ENCODE data around the gene OR2L8. TPM values are rescaled to one million over a fixed set of nuclear protein-coding genes. Genes with fewer than 3 reads are reported as not detected.

The OR2L8 gene
- total RNA-seq, 1 experiment from 2014 or later: not detected

DNA sequence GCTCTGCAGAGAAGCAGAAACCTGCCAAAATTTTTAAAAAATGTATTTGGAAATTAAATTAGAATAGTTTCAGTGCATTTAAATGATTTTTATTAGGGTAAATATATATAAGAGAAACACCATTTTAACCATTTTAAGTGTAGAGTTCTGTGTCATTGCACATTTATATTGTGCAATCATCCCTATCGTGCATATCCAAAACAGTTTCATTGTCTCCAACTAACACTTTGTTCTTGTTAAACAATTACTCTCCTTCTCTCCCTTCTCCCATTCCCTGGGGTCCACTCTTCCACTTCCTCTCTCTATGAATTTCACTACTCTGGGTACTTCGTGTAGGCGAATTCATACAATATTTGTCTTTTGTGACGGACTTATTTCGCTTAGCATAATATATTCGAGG, 6.0 kb upstream of the OR2L8 start:
- ATAC-seq (no peak), DNase-seq (ENCODE audit: low read depth, low spot score) (no peak)
- no peak overlapping the region for H3K4me3 ChIP-seq (ENCODE audit: low read depth in 2 of 2, low read length in 2 of 2)
- H3K27ac ChIP-seq (ENCODE audit: low read length): no peak overlapping the region
- POLR2A ChIA-PET: no interaction called here
- in situ Hi-C loops (cut with HindIII; ENCODE audit: low pct_unique_long_range_greater_than_20kb, low sequenced_read_pairs): no loop called here
- BruUV-seq (replicated peaks): no TSS peak
- no peaks in the 10 kb centered on the region for H3K36me3 ChIP-seq (ENCODE audit: control insufficient read depth, insufficient read depth, low read length)
- no peaks in the 10 kb centered on the region for H3K27me3 ChIP-seq (ENCODE audit: control insufficient read depth, insufficient read depth, low read length)
- no peaks in the 10 kb centered on the region for H3K9me3 ChIP-seq (ENCODE audit: control insufficient read depth, insufficient read depth, low read depth, low read length)
- no peaks in the 10 kb centered on the region for H3K4me1 ChIP-seq (ENCODE audit: control insufficient read depth, insufficient read depth, low read length)
- intact Hi-C loops (cut with micrococcal nuclease; ENCODE audit: unreplicated experiment): no loop called here
- TF ChIP-seq, protein P1, sequence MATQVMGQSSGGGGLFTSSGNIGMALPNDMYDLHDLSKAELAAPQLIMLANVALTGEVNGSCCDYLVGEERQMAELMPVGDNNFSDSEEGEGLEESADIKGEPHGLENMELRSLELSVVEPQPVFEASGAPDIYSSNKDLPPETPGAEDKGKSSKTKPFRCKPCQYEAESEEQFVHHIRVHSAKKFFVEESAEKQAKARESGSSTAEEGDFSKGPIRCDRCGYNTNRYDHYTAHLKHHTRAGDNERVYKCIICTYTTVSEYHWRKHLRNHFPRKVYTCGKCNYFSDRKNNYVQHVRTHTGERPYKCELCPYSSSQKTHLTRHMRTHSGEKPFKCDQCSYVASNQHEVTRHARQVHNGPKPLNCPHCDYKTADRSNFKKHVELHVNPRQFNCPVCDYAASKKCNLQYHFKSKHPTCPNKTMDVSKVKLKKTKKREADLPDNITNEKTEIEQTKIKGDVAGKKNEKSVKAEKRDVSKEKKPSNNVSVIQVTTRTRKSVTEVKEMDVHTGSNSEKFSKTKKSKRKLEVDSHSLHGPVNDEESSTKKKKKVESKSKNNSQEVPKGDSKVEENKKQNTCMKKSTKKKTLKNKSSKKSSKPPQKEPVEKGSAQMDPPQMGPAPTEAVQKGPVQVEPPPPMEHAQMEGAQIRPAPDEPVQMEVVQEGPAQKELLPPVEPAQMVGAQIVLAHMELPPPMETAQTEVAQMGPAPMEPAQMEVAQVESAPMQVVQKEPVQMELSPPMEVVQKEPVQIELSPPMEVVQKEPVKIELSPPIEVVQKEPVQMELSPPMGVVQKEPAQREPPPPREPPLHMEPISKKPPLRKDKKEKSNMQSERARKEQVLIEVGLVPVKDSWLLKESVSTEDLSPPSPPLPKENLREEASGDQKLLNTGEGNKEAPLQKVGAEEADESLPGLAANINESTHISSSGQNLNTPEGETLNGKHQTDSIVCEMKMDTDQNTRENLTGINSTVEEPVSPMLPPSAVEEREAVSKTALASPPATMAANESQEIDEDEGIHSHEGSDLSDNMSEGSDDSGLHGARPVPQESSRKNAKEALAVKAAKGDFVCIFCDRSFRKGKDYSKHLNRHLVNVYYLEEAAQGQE (IDR thresholded peaks at IDR 0.05; ENCODE audit: insufficient read depth in 1 of 2, low read depth in 2 of 2, low read length in 1 of 2): no peak
- TF ChIP-seq POLR2AphosphoS5 (IDR thresholded peaks at IDR 0.05; ENCODE audit: low read depth, low read length): no peak
- TF ChIP-seq TCF7L2 (IDR thresholded peaks at IDR 0.05; ENCODE audit: low read depth, low read length): no peak
- TF ChIP-seq, protein P2, sequence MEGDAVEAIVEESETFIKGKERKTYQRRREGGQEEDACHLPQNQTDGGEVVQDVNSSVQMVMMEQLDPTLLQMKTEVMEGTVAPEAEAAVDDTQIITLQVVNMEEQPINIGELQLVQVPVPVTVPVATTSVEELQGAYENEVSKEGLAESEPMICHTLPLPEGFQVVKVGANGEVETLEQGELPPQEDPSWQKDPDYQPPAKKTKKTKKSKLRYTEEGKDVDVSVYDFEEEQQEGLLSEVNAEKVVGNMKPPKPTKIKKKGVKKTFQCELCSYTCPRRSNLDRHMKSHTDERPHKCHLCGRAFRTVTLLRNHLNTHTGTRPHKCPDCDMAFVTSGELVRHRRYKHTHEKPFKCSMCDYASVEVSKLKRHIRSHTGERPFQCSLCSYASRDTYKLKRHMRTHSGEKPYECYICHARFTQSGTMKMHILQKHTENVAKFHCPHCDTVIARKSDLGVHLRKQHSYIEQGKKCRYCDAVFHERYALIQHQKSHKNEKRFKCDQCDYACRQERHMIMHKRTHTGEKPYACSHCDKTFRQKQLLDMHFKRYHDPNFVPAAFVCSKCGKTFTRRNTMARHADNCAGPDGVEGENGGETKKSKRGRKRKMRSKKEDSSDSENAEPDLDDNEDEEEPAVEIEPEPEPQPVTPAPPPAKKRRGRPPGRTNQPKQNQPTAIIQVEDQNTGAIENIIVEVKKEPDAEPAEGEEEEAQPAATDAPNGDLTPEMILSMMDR (IDR thresholded peaks at IDR 0.05): no peak
- no peak for TF ChIP-seq SIN3A (IDR thresholded peaks at IDR 0.05; ENCODE audit: borderline replicate concordance, insufficient read depth, low read depth, low read length)
- CTCF ChIA-PET: no interaction called here

DNA sequence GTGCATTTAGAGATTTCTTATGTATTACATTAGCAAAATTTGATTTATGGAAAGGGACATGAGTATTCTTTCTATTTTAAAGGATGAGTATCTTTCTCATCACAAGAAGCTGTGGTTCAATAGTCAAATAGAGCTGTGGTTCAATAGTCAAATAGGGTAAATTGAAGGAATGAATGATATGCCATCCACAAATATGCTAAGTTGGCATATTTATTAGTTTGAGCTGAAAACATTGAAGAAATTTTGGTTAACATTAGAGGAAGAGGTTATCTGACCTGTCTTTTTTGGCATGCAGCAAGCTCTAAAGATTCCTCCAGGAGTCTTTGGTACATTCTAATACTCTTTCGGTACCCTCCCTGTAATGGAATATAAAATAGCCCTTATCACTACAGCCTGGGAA, 4.8 kb downstream of the OR2L8 start:
- TF ChIP-seq TCF7L2 (IDR thresholded peaks at IDR 0.05; ENCODE audit: low read depth, low read length) (no peak), SIN3A (IDR thresholded peaks at IDR 0.05; ENCODE audit: borderline replicate concordance, insufficient read depth, low read depth, low read length) (no peak), POLR2AphosphoS5 (IDR thresholded peaks at IDR 0.05; ENCODE audit: low read depth, low read length) (no peak)
- TF ChIP-seq, protein P2 (IDR thresholded peaks at IDR 0.05): no peak
- TF ChIP-seq, protein P1 (IDR thresholded peaks at IDR 0.05; ENCODE audit: insufficient read depth in 1 of 2, low read depth in 2 of 2, low read length in 1 of 2): no peak
- Histone ChIP-seq H3K4me1 (ENCODE audit: control insufficient read depth, insufficient read depth, low read length) (no peaks in the 10 kb centered on the region), H3K9me3 (ENCODE audit: control insufficient read depth, insufficient read depth, low read depth, low read length) (no peaks in the 10 kb centered on the region), H3K4me3 (ENCODE audit: low read depth in 2 of 2, low read length in 2 of 2) (no peak overlapping the region), H3K27ac (ENCODE audit: low read length) (no peak overlapping the region), H3K27me3 (ENCODE audit: control insufficient read depth, insufficient read depth, low read length) (no peaks in the 10 kb centered on the region), H3K36me3 (ENCODE audit: control insufficient read depth, insufficient read depth, low read length) (no peaks in the 10 kb centered on the region)
- in situ Hi-C loops (cut with HindIII; ENCODE audit: low pct_unique_long_range_greater_than_20kb, low sequenced_read_pairs) (no loop called here), intact Hi-C loops (cut with micrococcal nuclease; ENCODE audit: unreplicated experiment) (no loop called here)
- ATAC-seq (no peak), DNase-seq (ENCODE audit: low read depth, low spot score) (no peak)
- POLR2A ChIA-PET: no interaction called here
- BruUV-seq (replicated peaks): no TSS peak
- CTCF ChIA-PET: no interaction called here
